Breast epithelium (tissue), 4 donors: ENCODE measurements around the gene CTNNA3. TPM values are rescaled to one million over a fixed set of nuclear protein-coding genes. Genes with fewer than 3 reads are reported as not detected.

Experiments
- DNase-seq, 2 donors: peaks; one replicate each; pipeline ENCODE4 v3.0.0-alpha.2; 2019; ENCODE audit warnings: low spot score in 2 of 2
- H3K27ac ChIP-seq, 2 donors: fragments of 200-600 bp; sonication (generic) in 1 of 2; one replicate each; pipeline ENCODE4 v1.5.1; 2016 to 2019; ENCODE audit warnings: mild to moderate bottlenecking in 1 of 2
- H3K27me3 ChIP-seq, 2 donors: fragments of 200-600 bp; sonication (generic) in 1 of 2; one replicate each; pipeline versions ENCODE4 v1.5.1 to v1.6.0; 2017 to 2019; ENCODE audit warnings: control low read depth in 1 of 2, mild to moderate bottlenecking in 1 of 2
- H3K36me3 ChIP-seq: fragments of 200-600 bp; one replicate; pipeline ENCODE4 v1.5.1; 2019
- H3K4me1 ChIP-seq, 2 donors: fragments of 200-600 bp; sonication (generic); one replicate each; pipeline ENCODE4 v1.5.1; 2016 to 2019; ENCODE audit warnings: control low read depth in 1 of 2
- H3K4me3 ChIP-seq, 3 donors: fragments of 200-600 bp; sonication (generic); 1 replicate in 2 of 3; 2 replicates in 1 of 3; pipeline ENCODE4 v1.5.1; 2016 to 2019; ENCODE audit warnings: mild to moderate bottlenecking in 3 of 3, moderate library complexity in 2 of 3
- H3K9me3 ChIP-seq, 2 donors: fragments of 200-600 bp; sonication (generic) in 1 of 2; one replicate each; pipeline ENCODE4 v1.5.1; 2016 to 2019; ENCODE audit warnings: control low read depth in 1 of 2
- POLR2A ChIP-seq: fragments of 450-650 bp; IDR thresholded peaks from one replicate; pipeline ENCODE4 v1.6.1; 2016; ENCODE audit warnings: antibody characterized with exemption, mild to moderate bottlenecking, moderate library complexity
- POLR2AphosphoS5 ChIP-seq, 3 donors: sonication (generic); formaldehyde crosslinking; IDR thresholded peaks; one replicate each; pipeline ENCODE4 v1.6.1; 2017; ENCODE audit warnings: antibody characterized with exemption in 3 of 3
- intact Hi-C: fragments of 100-400 bp; cut with DNase I; formaldehyde crosslinking; loops from one replicate; pipeline ENCODE4 v1.15.1; 2023; ENCODE audit warnings: low total_unique reads
- total RNA-seq, 3 donors: library from RNA; depleted of rRNA; stranded (reverse); fragments of >200 nt; gene quantifications; one replicate each; pipeline ENCODE4 v1.1.0, GENCODE V29; 2016
- TF ChIP-seq, protein P1 (sequence below), 3 donors: fragments of 450-650 bp; IDR thresholded peaks; one replicate each; pipeline ENCODE4 v1.5.1; 2016 to 2017; ENCODE audit warnings: antibody characterized with exemption in 3 of 3, mild to moderate bottlenecking in 3 of 3, moderate library complexity in 3 of 3

The CTNNA3 gene
- total RNA-seq, 3 donors from 2014 or later = 0.33 to 1.1 (median 0.59) TPM

GRCh38 chr10:67659497-67659896 lies 36.5 kb downstream of the CTNNA3 start:
- Histone ChIP-seq H3K36me3 (no peaks in the 10 kb centered on the region), H3K4me3 (no peak overlapping the region), H3K9me3 (no peaks in the 10 kb centered on the region), H3K4me1 (no peaks in the 10 kb centered on the region), H3K27ac (no peak overlapping the region), H3K27me3 (no peaks in the 10 kb centered on the region)
- TF ChIP-seq POLR2A = no peak
- TF ChIP-seq, protein P1, sequence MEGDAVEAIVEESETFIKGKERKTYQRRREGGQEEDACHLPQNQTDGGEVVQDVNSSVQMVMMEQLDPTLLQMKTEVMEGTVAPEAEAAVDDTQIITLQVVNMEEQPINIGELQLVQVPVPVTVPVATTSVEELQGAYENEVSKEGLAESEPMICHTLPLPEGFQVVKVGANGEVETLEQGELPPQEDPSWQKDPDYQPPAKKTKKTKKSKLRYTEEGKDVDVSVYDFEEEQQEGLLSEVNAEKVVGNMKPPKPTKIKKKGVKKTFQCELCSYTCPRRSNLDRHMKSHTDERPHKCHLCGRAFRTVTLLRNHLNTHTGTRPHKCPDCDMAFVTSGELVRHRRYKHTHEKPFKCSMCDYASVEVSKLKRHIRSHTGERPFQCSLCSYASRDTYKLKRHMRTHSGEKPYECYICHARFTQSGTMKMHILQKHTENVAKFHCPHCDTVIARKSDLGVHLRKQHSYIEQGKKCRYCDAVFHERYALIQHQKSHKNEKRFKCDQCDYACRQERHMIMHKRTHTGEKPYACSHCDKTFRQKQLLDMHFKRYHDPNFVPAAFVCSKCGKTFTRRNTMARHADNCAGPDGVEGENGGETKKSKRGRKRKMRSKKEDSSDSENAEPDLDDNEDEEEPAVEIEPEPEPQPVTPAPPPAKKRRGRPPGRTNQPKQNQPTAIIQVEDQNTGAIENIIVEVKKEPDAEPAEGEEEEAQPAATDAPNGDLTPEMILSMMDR (IDR thresholded peaks at IDR 0.05) = no peak
- no peak for TF ChIP-seq POLR2AphosphoS5 (IDR thresholded peaks at IDR 0.05)
- DNase-seq = no peak
- intact Hi-C loops = no loop called here

GRCh38 chr10:67657775-67658174 lies 38.2 kb downstream of the CTNNA3 start:
- intact Hi-C loops = no loop called here
- TF ChIP-seq POLR2AphosphoS5 (IDR thresholded peaks at IDR 0.05) (no peak), POLR2A (no peak)
- TF ChIP-seq, protein P1 (IDR thresholded peaks at IDR 0.05) = no peak
- Histone ChIP-seq H3K4me3 (no peak overlapping the region), H3K27me3 (no peaks in the 10 kb centered on the region), H3K27ac (no peak overlapping the region), H3K36me3 (no peaks in the 10 kb centered on the region), H3K9me3 (no peaks in the 10 kb centered on the region), H3K4me1 (no peaks in the 10 kb centered on the region)
- DNase-seq = no peak

DNA sequence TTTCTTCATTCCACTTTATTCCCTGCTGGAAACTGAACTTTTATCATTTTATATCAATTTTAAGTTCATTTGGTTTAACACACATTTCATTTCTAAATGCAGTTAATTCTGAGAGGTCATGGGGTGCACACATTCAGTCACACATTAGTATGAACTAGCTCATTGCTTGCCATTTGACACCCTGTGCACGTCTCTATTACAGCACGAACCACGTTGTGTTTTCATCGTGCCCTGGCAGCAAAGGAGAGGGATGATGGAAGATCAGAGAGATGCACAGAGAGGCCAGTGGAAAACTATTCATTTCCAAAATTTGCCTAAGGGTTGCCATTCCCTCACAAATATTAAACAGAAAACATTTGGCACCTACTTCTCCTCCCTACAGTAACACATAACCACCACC lies 45.4 kb downstream of the CTNNA3 start:
- Histone ChIP-seq H3K27ac (no peak overlapping the region), H3K9me3 (no peaks in the 10 kb centered on the region), H3K27me3 (no peaks in the 10 kb centered on the region), H3K4me1 (no peaks in the 10 kb centered on the region), H3K4me3 (no peak overlapping the region), H3K36me3 (no peaks in the 10 kb centered on the region)
- no peak for DNase-seq
- intact Hi-C loops = loop anchor here (5.0 kb wide), 1 partner anchor 268 kb away; no protein-coding TSS in a partner anchor
- TF ChIP-seq, protein P1 (IDR thresholded peaks at IDR 0.05) = no peak
- TF ChIP-seq POLR2AphosphoS5 (IDR thresholded peaks at IDR 0.05) = no peak

DNA sequence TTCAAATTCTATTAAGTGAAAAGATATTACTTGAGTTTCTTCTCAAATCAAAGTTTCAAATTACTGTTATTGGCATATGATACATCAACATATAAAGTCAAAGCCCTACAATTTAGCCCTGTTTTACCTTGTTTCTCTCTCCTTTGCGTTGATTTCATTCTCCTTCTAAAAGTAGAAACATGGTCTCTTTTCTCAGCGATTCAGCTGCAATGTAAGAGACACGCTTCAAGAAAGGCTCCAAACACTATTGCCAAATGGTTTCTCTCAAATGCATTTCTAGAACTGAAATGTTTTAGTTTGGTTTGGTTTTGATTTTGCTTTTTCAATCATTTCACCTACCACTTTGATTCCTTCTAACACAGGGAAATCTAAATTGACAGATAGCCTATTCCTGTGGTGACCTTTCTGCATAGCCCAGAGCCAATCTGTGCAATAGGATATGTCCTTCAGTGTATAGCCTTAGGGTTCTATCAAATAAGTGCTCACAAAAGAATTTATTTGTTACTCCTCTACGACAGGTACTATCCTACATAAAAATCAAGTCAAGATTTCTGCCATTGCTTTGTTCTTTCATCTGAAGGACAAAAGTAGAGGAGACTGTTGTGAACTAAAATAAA lies 47.3 kb downstream of the CTNNA3 start:
- no peaks in the 10 kb centered on the region for H3K36me3 ChIP-seq
- TF ChIP-seq POLR2A = no peak
- no peak overlapping the region for H3K27ac ChIP-seq
- no peak overlapping the region for H3K4me3 ChIP-seq
- intact Hi-C loops = no loop called here
- no peaks in the 10 kb centered on the region for H3K9me3 ChIP-seq
- no peaks in the 10 kb centered on the region for H3K27me3 ChIP-seq
- no peaks in the 10 kb centered on the region for H3K4me1 ChIP-seq
- DNase-seq = no peak

DNA sequence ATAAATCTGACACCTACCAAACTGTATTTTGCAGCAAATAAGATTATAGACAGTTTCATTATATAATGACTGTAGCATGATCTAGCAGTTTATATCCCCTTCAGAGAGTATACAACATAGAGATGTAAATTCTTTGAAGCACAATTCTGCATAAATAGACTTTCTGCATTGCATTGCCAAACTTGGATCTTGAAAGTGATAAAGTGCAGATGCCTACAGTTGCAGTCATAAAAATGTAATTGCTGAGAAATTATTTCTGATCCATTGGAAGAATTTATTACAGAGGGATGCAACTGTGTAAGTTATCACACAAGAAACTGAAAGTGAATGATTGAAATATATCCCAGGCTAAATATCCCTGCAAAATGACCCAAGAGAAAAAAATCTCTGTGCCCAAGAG lies 65.1 kb downstream of the CTNNA3 start:
- DNase-seq = no peak
- Histone ChIP-seq H3K36me3 (no peaks in the 10 kb centered on the region), H3K4me3 (no peak overlapping the region), H3K4me1 (no peaks in the 10 kb centered on the region), H3K9me3 (peaks cover 0 to 10% of the 10 kb centered on the region in 2 donors), H3K27me3 (no peaks in the 10 kb centered on the region), H3K27ac (no peak overlapping the region)
- no peak for TF ChIP-seq POLR2A
- TF ChIP-seq, protein P1 (IDR thresholded peaks at IDR 0.05) = no peak
- TF ChIP-seq POLR2AphosphoS5 (IDR thresholded peaks at IDR 0.05) = no peak
- intact Hi-C loops = no loop called here
